HG03378 (cell line): ENCODE results near the gene PCDHB10.

Source experiments
- ATAC-seq: cut with Tn5 transposase; IDR thresholded peaks from one replicate; pipeline ENCODE4 v1.9.1; 2021; ENCODE audit warnings: mild to moderate bottlenecking, moderate library complexity; ENCODE audit not compliant: unreplicated experiment

PCDHB10 gene

GRCh38 chr5:141236516-141237313 lies 44.6 kb downstream of the PCDHB10 start:
- ATAC-seq = no peak

GRCh38 chr5:141241496-141241895 lies 49.3 kb downstream of the PCDHB10 start:
- no peak for ATAC-seq
